GM19452 (cell line): ENCODE data around the gene USP20.

Experiments
- ATAC-seq: cut with Tn5 transposase; IDR thresholded peaks from one replicate; pipeline ENCODE4 v1.9.1; 2021; ENCODE audit not compliant: unreplicated experiment

USP20 gene

DNA sequence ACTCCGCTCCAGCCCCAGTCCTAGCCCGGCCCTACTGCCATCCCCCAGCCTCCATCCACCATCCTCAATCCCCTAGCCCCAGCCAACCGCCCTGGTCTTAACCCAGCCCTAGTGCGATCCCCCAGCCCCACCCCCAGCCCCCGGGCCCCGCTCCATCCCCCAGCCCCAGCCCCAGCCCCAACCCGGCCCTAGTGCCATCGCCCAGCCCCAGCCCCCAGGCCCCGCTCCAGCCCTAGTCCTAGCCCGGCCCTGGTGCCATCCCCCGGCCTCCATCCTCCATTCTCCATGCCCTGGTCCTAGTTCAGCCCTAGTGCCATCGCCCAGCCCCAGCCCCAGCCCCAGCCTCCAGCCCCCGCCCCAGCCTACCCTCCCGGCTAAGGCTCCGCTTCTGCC is 11.7 kb upstream of the USP20 start:
- ATAC-seq = no peak

DNA sequence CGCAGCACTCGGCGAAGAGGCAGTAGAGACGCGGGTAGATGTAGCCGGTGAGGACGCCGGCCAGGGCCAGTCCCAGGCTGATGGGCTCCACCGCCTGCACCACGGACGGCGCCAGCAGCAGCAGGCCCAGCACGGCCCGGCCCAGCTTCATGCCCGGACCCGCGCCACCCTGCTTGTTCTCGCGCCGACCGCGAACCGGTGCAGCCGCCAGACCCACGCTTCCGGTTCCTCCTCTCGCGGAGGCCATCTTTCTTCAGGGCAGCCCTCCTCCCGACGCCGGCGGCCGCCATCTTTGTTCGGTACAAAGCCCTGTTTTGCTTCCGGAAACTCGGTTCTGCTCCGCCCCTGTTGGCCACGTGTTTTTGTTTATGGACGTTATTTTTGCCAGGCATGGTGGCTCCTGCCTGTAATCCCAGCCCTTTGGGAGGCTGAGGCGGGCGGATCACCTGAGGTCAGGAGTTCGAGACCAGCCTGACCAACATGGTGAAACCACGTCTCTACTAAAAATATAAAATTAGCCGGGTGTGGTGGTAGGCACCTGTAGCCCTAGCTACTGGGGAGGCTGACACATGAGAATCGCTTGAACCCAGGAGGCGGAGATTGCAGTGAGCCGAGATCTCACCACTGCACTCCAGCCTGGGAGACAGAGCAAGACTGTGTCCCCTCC is 11.2 kb upstream of the USP20 start, which contains the start of gene TOR1A:
Gene TOR1A (minus strand): TSS at position 202 of the 667 bp plus-strand sequence. CDS start 51 bp downstream, at position 151.
- ATAC-seq = peak; percentile 88

DNA sequence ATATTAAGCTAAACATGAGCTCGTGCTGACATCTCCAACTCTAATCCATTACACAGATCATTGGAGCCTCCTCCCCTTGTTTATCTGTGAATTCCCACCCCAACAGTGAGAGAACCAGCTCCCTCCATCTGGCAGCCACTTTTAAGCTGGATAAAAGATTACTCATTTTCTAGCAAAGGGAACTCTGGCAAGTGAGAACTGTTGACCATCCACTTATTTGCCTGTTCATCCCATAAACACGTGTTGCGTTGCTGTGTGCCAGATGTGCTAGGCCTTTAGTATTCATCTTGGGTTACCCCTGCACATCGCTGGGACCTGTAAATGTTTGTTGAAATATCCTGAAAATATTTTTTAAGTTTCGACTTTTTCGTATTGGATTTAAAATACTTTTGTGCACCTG is 8.9 kb upstream of the USP20 start:
- ATAC-seq = no peak

DNA sequence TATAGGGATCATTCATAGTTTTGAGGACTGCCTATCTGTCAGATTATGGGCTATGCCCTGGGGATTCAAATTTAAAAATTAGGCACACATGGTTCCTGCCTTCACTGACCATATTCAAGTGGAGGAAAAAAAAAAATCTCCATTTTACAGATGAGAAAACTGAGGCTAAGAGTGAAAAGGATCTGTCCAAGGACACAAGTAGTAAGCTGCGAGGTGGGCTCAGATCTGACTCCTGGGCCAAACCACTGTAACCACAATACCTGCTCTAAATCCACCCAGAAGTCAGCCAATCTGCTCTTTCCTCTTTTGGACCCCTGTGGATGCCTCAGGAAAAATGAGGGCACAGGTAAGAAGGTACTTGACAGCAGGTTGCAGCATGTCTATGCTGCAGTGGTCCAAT is 8.5 kb upstream of the USP20 start:
- ATAC-seq = no peak

DNA sequence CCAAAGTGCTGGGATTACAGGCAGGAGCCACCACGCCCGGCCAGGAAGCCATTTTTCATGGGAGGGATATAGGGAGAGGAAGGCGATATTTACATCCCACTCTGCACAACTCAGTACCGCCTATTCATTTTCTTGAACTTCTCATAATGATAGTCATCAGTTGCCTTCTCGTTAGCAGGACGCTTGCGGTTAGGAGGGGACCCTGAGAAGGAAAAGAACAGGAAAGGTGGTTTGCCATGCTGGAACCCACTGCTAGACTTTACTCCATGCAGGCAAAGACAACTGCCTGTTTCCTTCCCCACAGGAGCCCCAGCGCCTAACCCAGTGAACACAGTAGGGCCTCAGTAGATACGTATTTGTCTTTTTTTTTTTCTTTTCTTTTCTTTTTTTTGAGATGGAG is 7.2 kb upstream of the USP20 start:
- no peak for ATAC-seq

DNA sequence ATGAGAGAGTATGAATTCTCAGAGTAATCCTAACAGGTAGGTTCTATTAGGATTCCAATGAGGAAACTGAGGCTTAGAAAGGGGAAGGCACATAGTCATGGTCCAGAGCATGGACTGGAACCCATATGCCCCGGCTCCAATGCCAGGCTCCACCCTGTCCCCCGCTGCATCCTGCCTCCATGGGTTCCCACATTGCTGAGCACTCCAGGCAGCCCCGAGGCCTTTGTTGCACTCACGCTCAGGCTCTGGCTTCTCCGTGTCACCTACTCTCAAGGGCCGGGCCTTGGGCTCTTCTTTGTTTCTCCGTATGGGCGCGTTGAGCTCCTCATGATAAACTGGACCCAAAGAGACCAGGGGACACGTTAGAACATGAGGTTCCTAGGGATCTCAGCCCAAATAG is 6.3 kb upstream of the USP20 start:
- ATAC-seq = no peak

DNA sequence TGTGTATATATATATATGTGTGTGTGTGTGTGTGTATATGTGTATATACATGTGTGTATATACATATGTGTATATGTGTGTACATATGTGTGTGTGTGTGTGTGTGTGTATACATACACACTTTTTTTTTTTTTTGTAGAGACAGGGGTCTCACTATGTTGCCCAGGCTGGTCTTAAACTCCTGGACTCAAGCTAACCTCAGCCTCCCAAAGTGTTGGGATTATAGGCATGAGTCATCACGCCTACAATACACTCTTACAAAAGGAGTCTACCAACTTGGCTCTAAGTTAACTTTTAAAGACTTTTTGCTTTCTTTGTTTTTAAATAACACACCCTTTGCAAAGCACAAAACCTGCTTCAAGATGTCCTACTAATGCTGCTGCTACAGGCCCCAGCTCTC is 2.3 kb upstream of the USP20 start:
- ATAC-seq = no peak

DNA sequence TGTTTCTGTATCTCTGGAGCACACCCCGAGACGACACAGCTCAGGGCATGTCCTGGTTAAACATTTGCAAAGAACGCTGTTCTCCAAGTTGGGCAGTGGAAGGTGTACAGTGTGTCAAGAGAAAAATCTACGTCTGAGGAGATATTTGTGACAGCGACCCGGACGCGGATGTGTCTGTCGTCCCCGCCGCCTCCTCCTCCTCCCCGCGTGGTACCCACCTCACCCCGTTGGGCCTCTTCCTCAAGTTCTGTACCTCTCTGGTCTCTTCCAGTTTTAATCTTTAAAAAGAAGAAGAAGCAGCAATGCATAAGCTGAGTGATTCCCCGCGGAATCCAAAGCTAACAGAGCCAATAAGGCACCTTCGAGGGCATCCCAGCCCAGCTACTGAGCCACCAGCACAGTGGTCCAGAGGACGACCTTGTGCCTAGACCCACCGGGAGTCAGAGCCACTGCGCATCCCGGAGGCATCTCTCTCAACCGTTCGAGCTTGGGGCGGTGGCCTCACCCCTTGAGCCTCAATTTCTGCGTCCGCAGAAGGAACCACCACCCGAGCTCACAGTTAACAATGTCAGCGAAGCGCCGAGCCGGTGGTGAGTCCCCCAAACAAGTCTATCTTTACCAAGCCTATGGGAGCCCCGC is 650 bp upstream of the USP20 start:
- peak; percentile 13 for ATAC-seq

DNA sequence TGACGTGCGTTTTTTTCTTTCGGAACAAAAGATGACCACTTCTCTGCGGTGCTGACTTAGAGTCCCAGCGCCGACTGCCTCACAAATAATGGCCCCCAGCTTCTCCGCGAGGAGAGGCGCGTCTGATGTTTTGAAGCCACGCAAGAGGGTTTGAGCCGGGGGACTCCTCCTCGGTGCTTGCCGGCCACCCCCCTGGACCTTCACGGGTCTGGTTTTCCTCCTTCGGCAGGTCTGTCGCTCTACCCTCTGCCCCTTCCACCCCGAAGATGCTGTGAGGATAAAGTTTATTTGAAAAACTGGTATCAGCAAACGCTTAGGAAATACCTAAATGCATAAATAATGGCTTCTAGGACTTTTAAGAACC is 584 bp downstream of the USP20 start:
- no peak for ATAC-seq

DNA sequence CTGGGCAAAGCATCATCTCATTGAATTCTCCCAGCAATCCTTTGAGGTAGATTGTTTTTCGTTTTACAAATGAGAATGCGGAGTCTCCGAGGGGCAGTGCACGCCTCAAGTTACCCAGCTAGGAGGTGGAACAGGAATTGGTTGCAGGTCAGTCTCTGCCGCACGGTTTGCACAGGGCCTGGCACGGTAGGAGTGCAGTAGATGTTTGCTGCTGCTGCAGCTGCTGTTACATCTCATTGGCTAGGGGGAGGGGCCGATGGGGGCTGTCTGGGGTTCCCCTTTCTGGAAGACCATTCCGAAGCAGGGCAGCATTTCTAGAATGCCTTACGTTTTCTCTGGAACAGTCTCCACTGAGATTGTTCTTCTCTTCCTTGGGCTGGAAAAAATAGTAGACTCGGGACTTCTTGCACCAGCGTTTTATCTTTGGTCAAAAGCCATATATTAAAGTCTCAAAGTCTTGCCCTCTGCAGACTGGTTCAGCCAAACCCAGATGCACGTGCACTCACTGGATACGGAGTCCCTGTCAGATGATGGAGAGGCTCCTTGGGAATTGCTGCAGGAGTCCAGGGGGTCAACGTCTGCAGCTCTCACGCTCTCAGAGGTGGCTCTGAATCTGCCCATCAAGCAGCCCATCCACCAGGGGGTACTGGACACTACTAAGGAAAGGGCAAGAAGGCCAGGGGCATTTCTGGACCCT is 1.2 kb downstream of the USP20 start:
- no peak for ATAC-seq

DNA sequence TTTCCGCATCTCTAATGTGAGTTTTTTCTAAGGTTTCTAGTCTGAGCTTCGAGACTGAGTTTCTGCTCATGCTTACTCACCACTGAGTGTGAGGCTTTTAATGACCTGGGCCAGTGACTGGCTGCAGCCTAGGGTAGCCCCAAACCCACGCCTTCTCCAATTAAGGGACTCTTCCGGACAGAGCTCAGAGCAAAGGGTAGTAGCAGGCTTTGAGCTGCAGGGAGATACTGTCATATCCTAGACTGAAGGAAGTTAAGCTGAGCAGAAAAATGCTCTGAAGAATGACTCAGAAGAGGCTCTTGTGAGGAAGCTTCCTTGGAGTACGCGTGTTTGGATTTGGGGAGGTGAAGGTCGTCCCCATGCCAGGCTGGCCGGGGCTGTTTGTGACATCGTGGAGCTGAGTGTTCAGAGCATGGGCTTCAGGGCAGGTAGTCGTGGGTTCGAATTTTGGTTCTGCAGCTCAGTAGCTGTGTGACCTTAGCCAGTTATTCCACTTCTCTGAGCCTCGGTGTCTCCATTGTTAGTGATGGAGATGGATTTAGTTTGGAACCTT is 3.5 kb downstream of the USP20 start:
- no peak for ATAC-seq

DNA sequence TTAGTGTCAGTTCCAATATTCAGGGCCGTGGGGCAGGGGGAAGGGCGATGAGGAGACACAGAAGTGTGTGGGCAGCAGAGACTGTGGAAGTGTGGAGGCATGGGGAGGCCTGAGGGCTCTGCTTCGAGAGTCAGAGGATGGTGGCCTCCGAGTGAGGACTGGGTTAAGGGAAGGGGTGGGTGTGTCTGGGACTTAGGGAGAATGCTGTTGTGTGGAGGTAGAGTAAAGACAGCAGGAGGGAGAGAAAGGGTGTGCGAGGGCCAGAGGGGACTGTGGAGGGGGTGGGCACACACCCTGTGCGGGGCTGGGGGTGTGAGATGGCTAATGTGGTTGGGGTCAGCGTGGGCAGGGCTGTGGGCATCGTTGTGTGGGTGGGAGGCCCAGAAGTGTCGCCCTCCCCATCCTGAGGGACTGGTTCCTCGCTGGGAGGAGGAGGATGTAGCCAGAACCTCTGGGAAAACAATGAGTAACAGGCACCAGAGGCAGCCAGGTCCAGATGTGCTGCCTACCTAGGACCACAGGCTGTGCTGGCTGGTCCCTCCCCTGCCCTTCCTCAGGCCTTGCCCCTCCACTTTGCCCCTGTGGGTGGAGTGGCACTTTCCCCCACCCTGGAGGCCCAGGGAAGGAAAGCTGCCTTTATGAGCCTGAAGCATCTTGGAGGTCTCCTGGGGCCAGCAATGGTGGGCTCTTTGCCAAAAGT is 4.2 kb downstream of the USP20 start:
- no peak for ATAC-seq

DNA sequence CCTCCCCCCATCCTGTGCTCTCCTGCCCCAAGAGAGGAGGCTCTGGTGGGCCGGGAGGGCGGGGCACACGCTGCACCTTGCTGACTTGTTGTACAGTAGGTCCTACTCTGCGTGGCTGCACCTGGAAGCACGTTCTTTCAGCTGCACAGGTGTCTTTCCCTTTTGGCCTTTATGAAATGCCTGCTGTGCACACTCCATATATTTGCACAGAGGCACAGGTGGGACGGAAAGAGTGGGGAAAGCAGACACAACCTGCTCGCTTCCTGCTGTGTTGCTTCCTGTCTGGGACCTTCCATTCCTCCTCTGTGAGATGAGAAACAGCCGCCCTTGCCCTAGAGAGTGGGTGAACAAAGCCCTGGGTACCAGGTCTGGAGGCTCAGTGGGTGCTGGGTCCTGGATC is 4.8 kb downstream of the USP20 start:
- no peak for ATAC-seq

DNA sequence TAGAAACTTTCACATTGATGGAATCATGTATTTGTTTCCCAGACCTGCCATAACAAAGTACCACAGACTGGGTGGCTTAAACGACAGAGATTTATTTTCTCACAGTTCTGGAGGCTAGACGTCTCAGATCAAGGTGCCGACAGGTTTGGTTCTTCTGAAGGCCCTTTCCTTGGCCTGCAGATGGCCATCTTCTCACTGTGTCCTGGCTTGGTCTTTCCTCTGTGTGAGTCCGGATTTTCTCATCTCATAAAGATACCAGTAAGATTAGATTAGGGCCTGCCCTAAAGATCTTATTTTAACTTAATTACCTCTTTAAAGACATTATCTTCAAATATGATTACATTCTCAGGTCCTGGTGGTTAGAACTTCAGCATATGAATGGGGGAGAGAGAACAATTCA is 5.8 kb downstream of the USP20 start:
- no peak for ATAC-seq

DNA sequence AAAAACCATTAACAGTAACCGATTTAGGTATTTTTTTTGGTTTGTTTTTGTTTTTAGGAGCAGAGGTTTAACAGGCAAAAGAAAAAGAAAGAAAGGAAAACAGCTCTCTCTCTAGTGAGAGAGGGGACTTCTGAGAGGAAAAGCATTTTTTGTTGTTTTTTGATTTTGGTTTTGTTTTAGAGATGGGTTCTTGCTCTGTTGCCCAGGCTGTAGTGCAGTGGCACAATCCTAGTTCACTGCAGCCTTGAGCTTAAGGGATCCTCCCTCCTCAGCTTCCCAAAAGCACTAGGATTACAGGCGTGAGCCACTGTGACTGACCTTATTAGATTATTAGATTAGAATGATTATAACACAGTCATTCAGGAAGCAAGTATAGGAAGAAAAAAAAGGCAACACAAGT is 10.1 kb downstream of the USP20 start:
- ATAC-seq = no peak

DNA sequence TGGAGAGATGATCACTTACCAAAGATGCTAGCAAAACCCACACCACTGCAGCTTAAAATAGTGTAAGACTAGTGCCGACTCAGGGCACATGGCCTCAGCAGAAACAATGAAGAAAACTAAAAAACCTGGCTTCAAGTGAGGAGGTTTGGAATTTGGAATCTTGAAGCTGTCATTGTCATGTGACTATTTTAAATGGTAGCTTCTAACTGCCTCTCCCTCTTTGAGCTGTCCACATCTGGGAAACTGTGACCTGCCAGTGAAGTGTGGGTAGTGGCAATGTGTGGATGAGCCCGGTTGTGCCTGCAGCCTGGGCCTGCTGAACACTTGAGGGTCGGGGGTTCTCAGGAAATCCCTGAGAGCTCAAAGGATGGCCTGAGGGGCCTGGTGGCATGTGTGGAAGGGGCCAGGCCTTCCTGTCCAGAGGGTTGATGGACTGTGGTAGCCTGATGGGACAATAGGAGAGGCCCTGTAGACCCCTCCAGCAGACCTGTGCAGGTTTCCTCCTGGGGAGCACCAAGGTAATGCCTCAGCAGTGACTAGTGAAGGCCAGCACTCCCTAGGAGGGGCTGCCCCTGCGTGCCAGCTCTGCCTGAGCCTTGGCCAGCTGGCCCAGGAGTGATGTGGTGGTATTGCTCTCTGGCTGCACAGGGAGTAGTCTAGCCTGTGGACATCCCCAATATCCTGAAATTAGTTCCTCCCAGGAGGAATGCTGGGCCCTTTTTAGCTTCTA is 13.6 kb downstream of the USP20 start:
- no peak for ATAC-seq

DNA sequence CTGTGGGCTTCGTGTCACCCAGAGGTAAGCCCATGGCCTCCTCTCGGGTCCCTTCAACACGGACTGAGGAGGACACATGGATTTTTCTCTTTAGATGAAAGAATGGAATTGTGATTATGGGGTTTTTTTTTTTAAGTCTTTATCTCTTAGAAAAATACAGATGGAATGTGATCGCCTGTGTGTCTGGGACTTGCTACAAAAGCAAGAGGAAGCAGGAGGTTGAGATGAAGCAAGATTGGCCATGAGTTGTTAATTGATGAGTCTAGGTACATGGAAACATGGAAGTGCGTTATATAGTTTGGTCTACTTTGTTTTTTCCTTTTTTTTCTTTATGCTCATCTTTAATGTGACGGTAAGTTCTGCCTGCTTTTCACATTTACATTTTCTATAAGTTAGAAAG is 14.6 kb downstream of the USP20 start:
- ATAC-seq = no peak

DNA sequence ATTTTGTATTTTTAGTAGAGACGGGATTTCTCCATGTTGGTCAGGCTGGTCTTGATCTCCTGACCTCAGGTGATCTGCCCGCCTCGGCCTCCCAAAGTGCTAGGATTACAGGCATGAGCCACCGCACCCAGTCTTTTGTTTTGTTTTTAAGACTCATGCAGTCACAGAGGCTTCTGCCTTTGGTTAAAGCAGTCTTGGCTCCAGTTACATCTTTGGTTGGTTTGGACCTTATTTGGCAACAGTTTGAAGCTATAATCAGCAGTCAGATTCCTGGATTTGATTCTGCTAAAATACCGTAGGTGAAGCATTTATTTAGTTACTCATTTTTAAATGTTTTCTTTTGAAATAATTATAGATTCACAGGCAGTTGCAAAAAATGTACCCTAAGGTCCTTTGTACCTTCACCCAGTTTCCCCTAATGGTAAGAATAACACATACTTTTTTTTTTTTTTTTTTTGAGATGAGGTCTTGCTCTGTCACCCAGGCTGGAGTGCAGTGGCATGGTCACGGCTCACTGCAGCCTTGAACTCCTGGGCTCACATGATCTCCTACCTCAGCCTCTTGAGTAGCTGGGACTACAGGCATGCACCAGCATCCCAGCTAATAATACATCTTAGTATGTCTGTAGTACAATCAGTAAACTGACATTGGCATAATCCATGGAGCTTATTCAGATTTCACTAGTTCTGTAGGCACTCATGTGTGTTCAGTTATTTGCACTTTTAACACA is 15.7 kb downstream of the USP20 start:
- ATAC-seq = no peak

DNA sequence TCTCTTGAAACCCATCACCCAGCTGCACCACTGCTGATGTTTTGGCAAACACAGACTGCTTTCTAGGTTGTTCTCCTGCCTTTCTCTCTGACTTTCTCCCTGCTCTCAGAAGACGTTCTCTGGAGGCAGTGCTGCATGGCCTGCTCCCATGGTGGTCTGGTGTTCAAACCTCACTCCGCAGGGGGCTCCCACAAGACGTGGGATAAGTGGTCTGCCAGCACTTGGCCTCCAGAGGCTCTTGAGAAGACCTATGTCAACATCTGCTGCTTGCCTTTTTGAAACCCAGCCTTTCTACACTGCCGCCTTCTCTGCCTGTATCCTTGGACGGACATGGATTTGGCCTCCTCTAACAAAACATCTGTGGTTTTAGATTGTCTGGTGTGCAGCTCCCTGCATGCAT is 16.6 kb downstream of the USP20 start:
- no peak for ATAC-seq

DNA sequence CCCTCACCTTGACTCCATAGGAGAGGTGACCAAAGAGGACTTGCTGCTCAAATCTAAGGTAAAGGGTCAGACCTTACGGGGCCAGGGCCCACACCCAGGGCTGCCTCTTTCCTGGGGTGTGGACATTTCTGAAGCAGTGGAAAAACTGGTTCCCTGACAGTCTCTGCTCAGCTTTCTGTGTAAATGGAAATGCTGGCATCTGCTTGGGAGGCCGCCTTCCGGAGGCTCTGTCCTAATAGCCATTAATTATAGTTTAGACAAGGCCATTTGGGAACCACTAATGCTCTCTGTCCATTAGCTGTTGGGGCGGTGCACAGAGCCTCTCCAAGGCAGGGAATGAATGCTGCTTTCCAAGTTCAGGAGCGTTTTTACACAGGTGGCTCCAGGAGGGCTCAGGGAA is 17.3 kb downstream of the USP20 start:
- ATAC-seq = no peak
